ENCODE results near the gene PSMD2.

Gene PSMD2

DNA sequence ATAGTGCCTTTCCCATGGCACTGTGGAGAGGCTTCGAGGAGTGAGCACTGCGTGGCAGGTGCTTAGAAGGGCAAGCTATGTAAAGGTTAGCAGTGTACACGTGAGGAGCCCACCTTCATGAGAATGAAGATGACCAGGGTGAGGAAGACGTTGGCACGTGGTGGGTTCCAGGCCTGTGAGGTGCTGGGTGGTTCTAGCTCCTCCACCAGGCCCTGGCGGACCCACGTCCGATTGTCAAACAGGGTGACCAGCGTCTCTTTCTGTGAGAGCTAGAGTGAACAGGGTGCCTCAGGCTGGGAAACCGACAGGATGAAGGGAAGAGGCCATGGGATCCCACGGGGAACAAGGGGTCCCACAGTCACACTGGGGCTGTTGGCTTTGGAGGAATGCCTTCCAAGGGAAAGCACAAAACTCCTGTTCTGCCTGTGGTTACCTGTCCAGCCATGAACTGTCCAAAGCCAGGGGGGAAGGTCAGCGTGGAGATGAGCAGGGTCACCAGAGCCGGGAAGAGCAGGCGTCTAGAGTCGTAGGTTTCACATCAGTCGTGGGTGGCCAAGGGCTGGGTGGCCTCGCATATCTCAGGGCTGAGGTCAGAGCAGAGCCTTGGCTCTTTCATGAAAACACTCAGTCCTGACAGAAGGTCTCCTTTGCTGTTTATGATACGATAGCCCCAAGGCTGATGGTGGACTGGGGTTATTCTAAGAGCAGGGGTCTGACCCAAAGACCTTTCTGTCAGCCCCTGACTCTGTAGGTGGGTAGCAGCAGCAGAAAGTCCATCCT, 56.4 kb downstream of the PSMD2 start:
- DNase-seq (ENCODE audit: low read depth in 2 of 2) = no peak

DNA sequence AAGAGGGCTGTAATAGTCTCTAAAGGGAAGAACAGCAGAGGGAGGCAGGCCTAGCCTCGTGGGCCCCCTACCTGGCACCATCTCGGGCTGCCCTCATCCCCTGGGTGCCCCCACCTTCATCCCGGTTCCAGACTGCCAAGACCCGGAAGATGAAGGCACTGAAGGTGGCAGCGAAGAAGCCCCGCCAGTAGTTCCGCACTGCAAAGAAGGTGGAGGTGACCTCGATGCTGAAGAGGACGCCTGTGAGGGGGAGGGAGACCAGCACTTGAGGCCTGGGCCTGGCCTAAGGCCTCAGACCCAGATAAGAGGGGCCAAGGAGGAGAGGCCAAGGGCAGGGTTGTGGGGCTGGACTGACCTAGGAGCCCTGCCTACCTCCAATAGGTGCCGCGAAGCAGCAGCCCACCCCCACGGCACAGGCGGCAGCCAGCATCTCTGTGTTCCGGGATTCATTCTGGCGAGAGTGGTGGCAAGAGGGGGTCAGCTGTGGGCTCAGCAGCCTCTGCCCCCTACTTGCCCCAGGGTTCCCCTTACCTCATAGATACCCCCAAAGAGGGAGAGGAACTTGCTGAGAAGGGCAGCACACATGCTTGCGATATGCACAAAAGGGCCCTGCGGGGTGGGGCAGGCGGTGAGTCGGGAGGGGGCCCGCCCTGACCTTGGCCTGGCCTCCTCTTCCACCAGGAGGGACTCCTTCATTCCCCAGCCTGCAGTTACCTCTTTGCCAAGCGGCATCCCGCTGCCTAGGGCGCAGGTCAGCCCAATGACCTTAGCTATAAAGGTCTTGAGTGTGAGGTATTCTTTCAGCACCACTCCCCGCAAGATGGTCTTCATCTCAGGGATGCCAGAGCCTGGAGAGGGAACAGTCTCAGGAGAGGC, 58.4 kb downstream of the PSMD2 start:
- no peak for DNase-seq (ENCODE audit: low read depth in 2 of 2)

DNA sequence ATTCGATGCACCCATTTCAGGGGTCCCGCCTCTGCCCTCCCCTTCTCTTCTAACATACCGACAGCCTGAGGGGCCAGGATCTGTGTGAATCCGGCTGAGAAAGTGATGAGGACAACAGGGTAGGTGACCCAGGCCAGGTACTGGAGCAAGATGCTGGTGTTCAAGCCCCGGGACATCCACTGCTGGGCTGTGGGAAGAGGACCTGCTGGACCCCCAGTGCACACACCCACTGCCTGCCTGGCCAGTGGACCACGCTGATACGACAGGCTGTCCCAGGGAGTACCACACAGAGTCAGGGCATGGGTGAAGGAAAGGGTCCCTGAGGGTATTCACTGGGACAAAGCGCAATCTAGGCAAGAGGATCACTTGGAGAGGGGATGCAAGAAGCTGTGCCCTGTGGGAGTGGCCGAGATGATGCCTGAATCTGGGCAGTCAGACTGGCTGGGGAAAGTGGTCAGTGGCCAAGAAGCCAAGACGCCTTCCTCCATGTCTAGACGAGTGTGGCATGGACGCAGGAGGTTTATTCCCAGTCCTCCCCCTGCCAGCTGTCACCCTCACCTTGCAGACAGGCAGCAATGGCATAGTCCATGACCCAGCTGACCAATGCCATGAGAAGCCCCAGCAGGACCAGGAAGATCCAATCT, 59.2 kb downstream of the PSMD2 start:
- DNase-seq (ENCODE audit: low read depth in 2 of 2) = no peak

Data from stimulated activated CD4-positive, alpha-beta T cell treated with anti-CD3 and anti-CD28 coated beads, Interleukin-1b, Interleukin-23, amount 100 ng/mL, for 1 hour (primary cell).